GM12878 (cell line): ENCODE measurements around the gene MDC1. TPM values are rescaled to one million over a fixed set of nuclear protein-coding genes. Genes with fewer than 3 reads are reported as not detected.
A peak's percentile ranks its signal among the peaks of the same experiment; 100 is the strongest.

Experiments
- ATF7 ChIP-seq: fragments of 450-650 bp; IDR thresholded peaks from 2 replicates; pipeline ENCODE4 v1.6.1; 2016; ENCODE audit warnings: low read depth, mild to moderate bottlenecking
- BACH1 ChIP-seq: fragments of 450-650 bp; IDR thresholded peaks from 2 replicates; pipeline ENCODE4 v1.6.1; 2017; ENCODE audit warnings: mild to moderate bottlenecking, borderline replicate concordance
- BHLHE40 ChIP-seq, 2 experiments: fragments of 450-650 bp in 1 of 2; IDR thresholded peaks; 2 replicates each; pipeline ENCODE4 v1.6.1; 2011 to 2017; ENCODE audit warnings: low read depth in 2 of 2, borderline replicate concordance in 1 of 2, improper control_type of control experiment in 1 of 2, low read length in 1 of 2, mild to moderate bottlenecking in 1 of 2
- CHD2 ChIP-seq: IDR thresholded peaks from 2 replicates; pipeline ENCODE4 v1.6.1; 2011; ENCODE audit warnings: low read depth, low read length, improper control_type of control experiment, borderline replicate concordance
- EP300 ChIP-seq, 2 experiments: fragments of 150-350 bp in 1 of 2; IDR thresholded peaks; 2 replicates each; pipeline ENCODE4 v1.6.1; 2011 to 2012; ENCODE audit warnings: low read depth in 2 of 2, low read length in 2 of 2, borderline replicate concordance in 1 of 2, improper control_type of control experiment in 1 of 2, inconsistent platforms in 1 of 2; ENCODE audit not compliant: control insufficient read depth in 1 of 2
- FOS ChIP-seq: IDR thresholded peaks from 3 replicates; pipeline ENCODE4 v1.6.1; 2011; ENCODE audit warnings: borderline replicate concordance; ENCODE audit not compliant: insufficient read length; ENCODE audit errors: extremely low read depth
- FOXK2 ChIP-seq: fragments of 450-650 bp; IDR thresholded peaks from 2 replicates; pipeline ENCODE4 v1.6.1; 2017; ENCODE audit warnings: mild to moderate bottlenecking, moderate library complexity
- IRF4 ChIP-seq: IDR thresholded peaks from 2 replicates; pipeline ENCODE4 v1.6.1; 2011; ENCODE audit warnings: low read depth, low read length
- JUND ChIP-seq: IDR thresholded peaks from 2 replicates; pipeline ENCODE4 v1.6.1; 2012; ENCODE audit warnings: low read depth, mild to moderate bottlenecking, low read length, improper control_type of control experiment, moderate library complexity
- KDM1A ChIP-seq: fragments of 200-600 bp; sonication (generic); IDR thresholded peaks from 2 replicates; pipeline ENCODE4 v1.6.1; 2016; ENCODE audit warnings: borderline replicate concordance
- LARP7 ChIP-seq: fragments of 450-650 bp; IDR thresholded peaks from 2 replicates; pipeline ENCODE4 v1.6.1; 2017; ENCODE audit warnings: mild to moderate bottlenecking
- MTA2 ChIP-seq: fragments of 450-650 bp; IDR thresholded peaks from 2 replicates; pipeline ENCODE4 v1.6.1; 2016; ENCODE audit warnings: low read depth, mild to moderate bottlenecking, moderate library complexity
- RBBP5 ChIP-seq: fragments of 200-600 bp; sonication (generic); conservative IDR thresholded peaks from 2 replicates; pipeline ENCODE4 v1.6.1; 2016
- SIN3A ChIP-seq: IDR thresholded peaks from 2 replicates; pipeline ENCODE4 v1.6.1; 2012; ENCODE audit warnings: low read depth, low read length, improper control_type of control experiment
- SMAD1 ChIP-seq: fragments of 450-650 bp; IDR thresholded peaks from 2 replicates; pipeline ENCODE4 v1.6.1; 2018; ENCODE audit warnings: mild to moderate bottlenecking, low read depth; ENCODE audit not compliant: partially characterized antibody
- SMAD5 ChIP-seq: IDR thresholded peaks from 2 replicates; pipeline ENCODE4 v1.6.1; 2016; ENCODE audit warnings: antibody characterized with exemption, low read depth
- TCF12 ChIP-seq: IDR thresholded peaks from 2 replicates; pipeline ENCODE4 v1.6.1; 2011; ENCODE audit warnings: low read depth, mild to moderate bottlenecking, low read length
- TCF7 ChIP-seq: IDR thresholded peaks from 2 replicates; pipeline ENCODE4 v1.6.1; 2014; ENCODE audit warnings: antibody characterized with exemption, borderline replicate concordance
- polyA plus RNA-seq, 11 experiments: library from polyadenylated mRNA; depleted of rRNA in 4 of 11; unstranded in 6 of 11; stranded (reverse) in 5 of 11; fragments of >200 nt; fragmentation: Nextera tagmentation in 4 of 11; fragmentation: Illumina TruSeq in 1 of 11; extraction: Ambion mirVana in 4 of 11; extraction: Trizol in 1 of 11; gene quantifications; 1 replicate in 1 of 11; 2 replicates in 10 of 11; pipeline versions ENCODE4 v1.2.1 to v1.2.3, GENCODE V29; 2011 to 2016; ENCODE audit warnings: inconsistent platforms in 2 of 11, missing spikeins in 2 of 11, low read depth in 1 of 11
- total RNA-seq, 4 experiments: library from RNA; depleted of rRNA in 3 of 4; stranded (reverse); fragments of >200 nt in 3 of 4; fragmentation: Illumina TruSeq in 1 of 4; extraction: Trizol in 1 of 4; gene quantifications; 2 replicates each; pipeline versions ENCODE4 v1.2.1 to v1.2.3, GENCODE V29; 2013 to 2021
- TF ChIP-seq, protein P1 (sequence below): IDR thresholded peaks from 2 replicates; pipeline ENCODE4 v1.6.1; 2012; ENCODE audit warnings: low read depth, low read length, improper control_type of control experiment
- TF ChIP-seq, protein P2 (sequence below): IDR thresholded peaks from 2 replicates; pipeline ENCODE4 v1.6.1; 2012; ENCODE audit warnings: low read depth, low read length, improper control_type of control experiment
- TF ChIP-seq, protein P3 (sequence below): fragments of 450-650 bp; IDR thresholded peaks from 2 replicates; pipeline ENCODE4 v1.6.1; 2017; ENCODE audit warnings: low read depth, mild to moderate bottlenecking, moderate library complexity
- TF ChIP-seq, protein P4 (sequence below): fragments of 450-650 bp; IDR thresholded peaks from 2 replicates; pipeline ENCODE4 v1.6.1; 2014; ENCODE audit warnings: mild to moderate bottlenecking

The MDC1 gene
- total and polyA plus RNA-seq, 10 of the 15 experiments (the other 5 are each of a cell fraction or from before 2014, with no cell fraction given), result 5.1 to 62.5 (median 22.4) TPM

DNA sequence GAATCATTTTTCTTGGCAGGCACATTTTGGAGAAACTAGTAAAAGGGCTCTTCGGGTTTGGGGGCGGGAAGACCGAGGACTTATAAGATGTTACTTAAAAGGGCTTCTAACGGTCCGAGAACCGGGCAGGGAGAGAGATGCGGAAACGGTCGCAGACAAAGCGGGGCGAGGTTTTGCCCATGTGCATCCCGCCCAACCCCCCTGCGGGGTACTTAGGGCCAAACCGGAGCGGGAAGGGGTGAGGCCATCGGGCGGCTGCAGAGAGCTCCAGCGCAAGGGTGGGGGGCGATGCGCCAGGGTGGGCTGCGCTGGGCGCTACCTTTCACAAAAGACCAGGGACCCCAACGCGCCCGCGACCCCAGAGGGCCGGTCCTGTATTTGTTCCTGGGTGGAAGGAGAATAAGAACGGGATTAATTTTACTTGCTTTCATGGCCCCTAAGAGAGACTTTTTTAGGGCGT is 3.7 kb upstream of the MDC1 start (continued):
- no peak for TF ChIP-seq BHLHE40 (IDR thresholded peaks at IDR 0.05; ENCODE audit: borderline replicate concordance in 1 of 2, low read depth in 2 of 2, low read length in 1 of 2)
- TF ChIP-seq, protein P1, sequence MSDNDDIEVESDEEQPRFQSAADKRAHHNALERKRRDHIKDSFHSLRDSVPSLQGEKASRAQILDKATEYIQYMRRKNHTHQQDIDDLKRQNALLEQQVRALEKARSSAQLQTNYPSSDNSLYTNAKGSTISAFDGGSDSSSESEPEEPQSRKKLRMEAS, result 0 out of 2 replicates have a peak, but pooled peaks have one; percentile 2
- TF ChIP-seq KDM1A, result no peak
- TF ChIP-seq TCF12, result no peak
- TF ChIP-seq, protein P2, sequence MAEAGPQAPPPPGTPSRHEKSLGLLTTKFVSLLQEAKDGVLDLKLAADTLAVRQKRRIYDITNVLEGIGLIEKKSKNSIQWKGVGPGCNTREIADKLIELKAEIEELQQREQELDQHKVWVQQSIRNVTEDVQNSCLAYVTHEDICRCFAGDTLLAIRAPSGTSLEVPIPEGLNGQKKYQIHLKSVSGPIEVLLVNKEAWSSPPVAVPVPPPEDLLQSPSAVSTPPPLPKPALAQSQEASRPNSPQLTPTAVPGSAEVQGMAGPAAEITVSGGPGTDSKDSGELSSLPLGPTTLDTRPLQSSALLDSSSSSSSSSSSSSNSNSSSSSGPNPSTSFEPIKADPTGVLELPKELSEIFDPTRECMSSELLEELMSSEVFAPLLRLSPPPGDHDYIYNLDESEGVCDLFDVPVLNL, result no peak
- TF ChIP-seq IRF4, result no peak
- TF ChIP-seq TCF7, result no peak
- no peak for TF ChIP-seq BACH1
- TF ChIP-seq ATF7, result no peak
- no peak for TF ChIP-seq RBBP5
- no peak for TF ChIP-seq SMAD5
- TF ChIP-seq FOS, result no peak
- TF ChIP-seq JUND, result no peak
- peak; percentile 4; the same call in 1 of the 2 replicates for TF ChIP-seq SIN3A
- no peak for TF ChIP-seq EP300 (IDR thresholded peaks at IDR 0.05; ENCODE audit: borderline replicate concordance in 1 of 2, control insufficient read depth in 1 of 2, low read depth in 2 of 2, low read length in 2 of 2)
- TF ChIP-seq, protein P3, sequence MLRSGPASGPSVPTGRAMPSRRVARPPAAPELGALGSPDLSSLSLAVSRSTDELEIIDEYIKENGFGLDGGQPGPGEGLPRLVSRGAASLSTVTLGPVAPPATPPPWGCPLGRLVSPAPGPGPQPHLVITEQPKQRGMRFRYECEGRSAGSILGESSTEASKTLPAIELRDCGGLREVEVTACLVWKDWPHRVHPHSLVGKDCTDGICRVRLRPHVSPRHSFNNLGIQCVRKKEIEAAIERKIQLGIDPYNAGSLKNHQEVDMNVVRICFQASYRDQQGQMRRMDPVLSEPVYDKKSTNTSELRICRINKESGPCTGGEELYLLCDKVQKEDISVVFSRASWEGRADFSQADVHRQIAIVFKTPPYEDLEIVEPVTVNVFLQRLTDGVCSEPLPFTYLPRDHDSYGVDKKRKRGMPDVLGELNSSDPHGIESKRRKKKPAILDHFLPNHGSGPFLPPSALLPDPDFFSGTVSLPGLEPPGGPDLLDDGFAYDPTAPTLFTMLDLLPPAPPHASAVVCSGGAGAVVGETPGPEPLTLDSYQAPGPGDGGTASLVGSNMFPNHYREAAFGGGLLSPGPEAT, result no peak
- TF ChIP-seq CHD2, result no peak
- TF ChIP-seq FOXK2, result no peak
- TF ChIP-seq MTA2, result no peak
- 0 out of 2 replicates have a peak, but pooled peaks have one; percentile 4 for TF ChIP-seq LARP7
- TF ChIP-seq, protein P4, sequence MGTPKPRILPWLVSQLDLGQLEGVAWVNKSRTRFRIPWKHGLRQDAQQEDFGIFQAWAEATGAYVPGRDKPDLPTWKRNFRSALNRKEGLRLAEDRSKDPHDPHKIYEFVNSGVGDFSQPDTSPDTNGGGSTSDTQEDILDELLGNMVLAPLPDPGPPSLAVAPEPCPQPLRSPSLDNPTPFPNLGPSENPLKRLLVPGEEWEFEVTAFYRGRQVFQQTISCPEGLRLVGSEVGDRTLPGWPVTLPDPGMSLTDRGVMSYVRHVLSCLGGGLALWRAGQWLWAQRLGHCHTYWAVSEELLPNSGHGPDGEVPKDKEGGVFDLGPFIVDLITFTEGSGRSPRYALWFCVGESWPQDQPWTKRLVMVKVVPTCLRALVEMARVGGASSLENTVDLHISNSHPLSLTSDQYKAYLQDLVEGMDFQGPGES, result no peak
- no peak for TF ChIP-seq SMAD1
